Measurements from ENCODE around the gene F2RL3. TPM values are rescaled to one million over a fixed set of nuclear protein-coding genes. Genes with fewer than 3 reads are reported as not detected.

Gene F2RL3
- total and polyA plus RNA-seq, 2 of the 8 experiments (the other 6 are each of a cell fraction or from before 2014, with no cell fraction given) = not detected

DNA sequence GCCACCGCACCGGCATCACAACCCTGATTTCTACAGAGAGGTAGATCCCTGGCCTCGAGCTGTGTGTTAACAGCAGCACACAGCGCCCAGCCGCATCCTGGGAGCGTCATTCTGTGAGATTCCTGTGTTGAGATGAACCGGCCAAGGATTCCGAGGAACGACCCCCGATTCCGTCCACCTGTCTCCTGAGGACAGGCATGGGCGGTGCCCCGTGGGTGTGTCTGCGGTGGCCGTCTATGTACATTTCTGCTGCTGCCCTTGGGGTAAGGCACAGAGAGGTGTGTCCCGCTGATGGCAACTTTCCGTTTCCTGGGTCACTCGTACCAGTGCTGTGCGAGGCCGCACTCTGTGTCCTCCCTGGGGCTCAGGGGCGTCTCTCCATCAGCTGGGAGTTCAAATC, 16.1 kb upstream of the F2RL3 start:
- Histone ChIP-seq H3K27me3 (replicated peaks in 1 of 4; ENCODE audit: control insufficient read depth in 3 of 4, extremely low read depth in 1 of 4, insufficient read depth in 3 of 4, low read length in 3 of 4) (no peaks in the 10 kb centered on the region), H3K14ac (ENCODE audit: insufficient read length) (no peak overlapping the region), H2BK5ac (ENCODE audit: low read depth, low read length) (no peak overlapping the region), H3K79me2 (ENCODE audit: control insufficient read depth in 1 of 2, insufficient read depth in 2 of 2, low read length in 2 of 2) (peaks cover 0 to 16% of the 10 kb centered on the region in 2 experiments; a peak in 2 of 4 replicates), H4K8ac (ENCODE audit: extremely low read depth, insufficient read depth, low read length) (peak overlapping the region; percentile 57; the same call in 1 of the 2 replicates), H3K4me1 (replicated peaks in 1 of 4; ENCODE audit: control insufficient read depth in 3 of 4, insufficient read depth in 4 of 4, low read length in 3 of 4) (no peaks in the 10 kb centered on the region; a peak in 2 of 7 replicates), H3K23me2 (ENCODE audit: low read depth, low read length) (peaks cover 6% of the 10 kb centered on the region; the same call in 1 of the 2 replicates), H4K5ac (ENCODE audit: insufficient read length, low read depth, low read length) (no peak overlapping the region), H2BK15ac (ENCODE audit: low read length) (no peak overlapping the region), H3K4me3 (ENCODE audit: extremely low read depth in 1 of 4, insufficient read depth in 2 of 4, low read depth in 3 of 4, low read length in 4 of 4) (no peak overlapping the region), H2AK5ac (ENCODE audit: low read depth, low read length) (no peak overlapping the region), H3K4me2 (ENCODE audit: insufficient read depth in 1 of 2, low read depth in 2 of 2, low read length in 2 of 2) (no peak overlapping the region), H2BK20ac (ENCODE audit: low read length) (no peak overlapping the region), H4K91ac (replicated peaks; ENCODE audit: insufficient read length, low read length) (no peak overlapping the region), H3K4ac (replicated peaks; ENCODE audit: insufficient read length, low read depth, low read length) (no peak overlapping the region), H3K56ac (replicated peaks; ENCODE audit: insufficient read length, low read depth, low read length) (no peak overlapping the region), H3K79me1 (ENCODE audit: low read depth, low read length) (peaks cover 17% of the 10 kb centered on the region), H3K9ac (replicated peaks in 1 of 4; ENCODE audit: extremely low read depth in 1 of 4, low read depth in 3 of 4, low read length in 3 of 4) (no peak overlapping the region), H3K23ac (ENCODE audit: insufficient read length) (no peak overlapping the region), H2BK12ac (ENCODE audit: low read depth, low read length) (no peak overlapping the region), H3K9me3 (ENCODE audit: insufficient read depth in 2 of 2, low read depth in 1 of 2, low read length in 1 of 2) (no peaks in the 10 kb centered on the region), H3K36me3 (ENCODE audit: control insufficient read depth in 2 of 4, insufficient read depth in 4 of 4, low read length in 3 of 4) (peaks cover 17 to 54% (median 46%) of the 10 kb centered on the region in 4 experiments), H2AFZ (ENCODE audit: low read length) (no peak overlapping the region), H3K27ac (ENCODE audit: low read depth, low read length) (no peak overlapping the region), H4K20me1 (replicated peaks in 1 of 2; ENCODE audit: control insufficient read depth in 1 of 2, insufficient read depth in 2 of 2, low read length in 2 of 2) (peaks cover 1 to 11% of the 10 kb centered on the region in 2 experiments), H3K18ac (ENCODE audit: extremely low read depth, low read length) (no peak overlapping the region), H2BK120ac (replicated peaks; ENCODE audit: low read depth, low read length) (no peak overlapping the region)
- TF ChIP-seq RXRA (IDR thresholded peaks at IDR 0.05; ENCODE audit: insufficient read depth, low read depth, low read length) (no peak), SP2 (IDR thresholded peaks at IDR 0.05; ENCODE audit: low read length) (no peak), TBP (IDR thresholded peaks at IDR 0.05; ENCODE audit: low read depth, low read length) (no peak), KDM4A (IDR thresholded peaks at IDR 0.05; ENCODE audit: low read depth, low read length, severe bottlenecking) (no peak), GTF2F1 (IDR thresholded peaks at IDR 0.05; ENCODE audit: borderline replicate concordance, low read depth, low read length) (no peak)
- no peak for DNase-seq (ENCODE audit: low read depth in 1 of 2, low spot score in 2 of 2)
- 96% methylated on average over 21 of the region's 21 CpGs; no CpG with 5 or more reads in 1 of the 2 experiments for WGBS, 2 experiments (ENCODE audit: extremely low coverage in 1 of 2, insufficient coverage in 1 of 2, insufficient read length in 1 of 2, insufficient replicate concordance in 2 of 2, low coverage in 1 of 2, low lambda C conversion rate in 2 of 2, missing lambda C conversion rate in 1 of 2)
- ChIA-PET CTCF (ENCODE audit: partially characterized antibody) (interaction anchor here (1.9 kb wide), 1 partner anchor 53 kb away, joined by 4 read pairs; no protein-coding TSS in a partner anchor), POLR2A (ENCODE audit: partially characterized antibody) (no interaction called here)
- no peak for FAIRE-seq

Measured in H1 (cell line).